ENCODE data around the gene TSPAN4.

The TSPAN4 gene

GRCh38 chr11:829176-829846, 13.3 kb upstream of the TSPAN4 start:
- Histone ChIP-seq H3K18ac (ENCODE audit: low read length) (no peak overlapping the region), H2BK5ac (ENCODE audit: low read length) (no peak overlapping the region), H3K4me1 (ENCODE audit: control insufficient read depth, low read depth, low read length) (peaks cover 11% of the 10 kb centered on the region), H3K9ac (ENCODE audit: low read length) (peak overlapping the region; percentile 70), H3K56ac (ENCODE audit: low read length) (peak overlapping the region; percentile 81), H2AK5ac (ENCODE audit: low read length) (no peak overlapping the region), H3K4ac (ENCODE audit: low read depth, low read length) (no peak overlapping the region), H3K4me3 (ENCODE audit: low read length) (no peak overlapping the region), H3K23ac (ENCODE audit: low read length) (peak overlapping the region; percentile 45), H2BK120ac (ENCODE audit: low read depth, low read length) (no peak overlapping the region), H3K27ac (ENCODE audit: low read depth, low read length) (no peak overlapping the region), H4K5ac (ENCODE audit: low read length) (no peak overlapping the region), H4K8ac (ENCODE audit: low read depth, low read length) (no peak overlapping the region), H3K79me1 (ENCODE audit: low read length) (peaks cover under 1% of the 10 kb centered on the region), H3K27me3 (ENCODE audit: insufficient read depth, low read length, poor library complexity) (peaks cover 3% of the 10 kb centered on the region), H3K79me2 (ENCODE audit: control insufficient read depth, insufficient read depth, low read length) (no peaks in the 10 kb centered on the region), H3K4me2 (ENCODE audit: low read length) (peak overlapping the region; percentile 56), H3K36me3 (ENCODE audit: control insufficient read depth, insufficient read depth, low read length) (no peaks in the 10 kb centered on the region), H2BK15ac (replicated peaks; ENCODE audit: low read depth) (no peak overlapping the region)
- no CpG with 5 or more reads among the region's 40 CpGs for WGBS (ENCODE audit: extremely low coverage, insufficient coverage, low lambda C conversion rate)
- peak; percentile 42 for DNase-seq

- Histone ChIP-seq H3K36me3 (ENCODE audit: control insufficient read depth, insufficient read depth, low read length) (no peaks in the 10 kb centered on the region), H3K27ac (ENCODE audit: low read depth, low read length) (no peak overlapping the region), H3K4me3 (ENCODE audit: low read length) (no peak overlapping the region), H3K79me1 (ENCODE audit: low read length) (peaks cover 2% of the 10 kb centered on the region), H3K9ac (ENCODE audit: low read length) (peak overlapping the region; percentile 70), H3K56ac (ENCODE audit: low read length) (peak overlapping the region; percentile 81), H3K4me1 (ENCODE audit: control insufficient read depth, low read depth, low read length) (peaks cover 11% of the 10 kb centered on the region), H3K27me3 (ENCODE audit: insufficient read depth, low read length, poor library complexity) (peaks cover 3% of the 10 kb centered on the region), H4K8ac (ENCODE audit: low read depth, low read length) (no peak overlapping the region), H3K18ac (ENCODE audit: low read length) (no peak overlapping the region), H2AK5ac (ENCODE audit: low read length) (no peak overlapping the region), H2BK5ac (ENCODE audit: low read length) (no peak overlapping the region), H2BK15ac (replicated peaks; ENCODE audit: low read depth) (no peak overlapping the region), H3K4me2 (ENCODE audit: low read length) (peak overlapping the region; percentile 56), H3K4ac (ENCODE audit: low read depth, low read length) (no peak overlapping the region), H4K5ac (ENCODE audit: low read length) (no peak overlapping the region), H2BK120ac (ENCODE audit: low read depth, low read length) (no peak overlapping the region), H3K79me2 (ENCODE audit: control insufficient read depth, insufficient read depth, low read length) (no peaks in the 10 kb centered on the region), H3K23ac (ENCODE audit: low read length) (peak overlapping the region; percentile 45)
- no CpG with 5 or more reads among the region's 39 CpGs for WGBS (ENCODE audit: extremely low coverage, insufficient coverage, low lambda C conversion rate)
- DNase-seq, result peak; percentile 56
Observed at GRCh38 chr11:829847-830294, 12.8 kb upstream of the TSPAN4 start.

GRCh38 chr11:830295-831117, 12.1 kb upstream of the TSPAN4 start:
- Histone ChIP-seq H3K4ac (ENCODE audit: low read depth, low read length) (no peak overlapping the region), H3K9ac (ENCODE audit: low read length) (peak overlapping the region; percentile 71), H3K18ac (ENCODE audit: low read length) (no peak overlapping the region), H3K27me3 (ENCODE audit: insufficient read depth, low read length, poor library complexity) (peaks cover 3% of the 10 kb centered on the region), H2BK5ac (ENCODE audit: low read length) (no peak overlapping the region), H3K4me2 (ENCODE audit: low read length) (peak overlapping the region; percentile 80), H4K5ac (ENCODE audit: low read length) (no peak overlapping the region), H2BK15ac (replicated peaks; ENCODE audit: low read depth) (no peak overlapping the region), H3K23ac (ENCODE audit: low read length) (peak overlapping the region; percentile 66), H2BK120ac (ENCODE audit: low read depth, low read length) (no peak overlapping the region), H3K27ac (ENCODE audit: low read depth, low read length) (no peak overlapping the region), H3K79me1 (ENCODE audit: low read length) (peaks cover 2% of the 10 kb centered on the region), H4K8ac (ENCODE audit: low read depth, low read length) (no peak overlapping the region), H3K36me3 (ENCODE audit: control insufficient read depth, insufficient read depth, low read length) (no peaks in the 10 kb centered on the region), H2AK5ac (ENCODE audit: low read length) (no peak overlapping the region), H3K4me1 (ENCODE audit: control insufficient read depth, low read depth, low read length) (peaks cover 11% of the 10 kb centered on the region), H3K79me2 (ENCODE audit: control insufficient read depth, insufficient read depth, low read length) (no peaks in the 10 kb centered on the region), H3K4me3 (ENCODE audit: low read length) (no peak overlapping the region), H3K56ac (ENCODE audit: low read length) (peak overlapping the region; percentile 76)
- no CpG with 5 or more reads among the region's 78 CpGs for WGBS (ENCODE audit: extremely low coverage, insufficient coverage, low lambda C conversion rate)
- DNase-seq, result peak; percentile 90

- Histone ChIP-seq H3K56ac (ENCODE audit: low read length) (no peak overlapping the region), H3K4me2 (ENCODE audit: low read length) (no peak overlapping the region), H3K23ac (ENCODE audit: low read length) (no peak overlapping the region), H4K5ac (ENCODE audit: low read length) (no peak overlapping the region), H3K18ac (ENCODE audit: low read length) (no peak overlapping the region), H3K27me3 (ENCODE audit: insufficient read depth, low read length, poor library complexity) (peaks cover 3% of the 10 kb centered on the region), H2AK5ac (ENCODE audit: low read length) (no peak overlapping the region), H3K4me3 (ENCODE audit: low read length) (no peak overlapping the region), H3K9ac (ENCODE audit: low read length) (no peak overlapping the region), H3K27ac (ENCODE audit: low read depth, low read length) (no peak overlapping the region), H4K8ac (ENCODE audit: low read depth, low read length) (no peak overlapping the region), H3K4ac (ENCODE audit: low read depth, low read length) (no peak overlapping the region), H2BK120ac (ENCODE audit: low read depth, low read length) (no peak overlapping the region), H3K4me1 (ENCODE audit: control insufficient read depth, low read depth, low read length) (peaks cover 11% of the 10 kb centered on the region), H2BK5ac (ENCODE audit: low read length) (no peak overlapping the region), H3K79me2 (ENCODE audit: control insufficient read depth, insufficient read depth, low read length) (no peaks in the 10 kb centered on the region), H3K36me3 (ENCODE audit: control insufficient read depth, insufficient read depth, low read length) (no peaks in the 10 kb centered on the region), H2BK15ac (replicated peaks; ENCODE audit: low read depth) (no peak overlapping the region), H3K79me1 (ENCODE audit: low read length) (peaks cover 2% of the 10 kb centered on the region)
- WGBS (ENCODE audit: extremely low coverage, insufficient coverage, low lambda C conversion rate), result no CpG with 5 or more reads among the region's 31 CpGs
- no peak for DNase-seq
Observed at GRCh38 chr11:831118-831864, 11.4 kb upstream of the TSPAN4 start.

GRCh38 chr11:831961-832528, 10.6 kb upstream of the TSPAN4 start:
- no peak overlapping the region for H3K4ac ChIP-seq (ENCODE audit: low read depth, low read length)
- H3K9ac ChIP-seq (ENCODE audit: low read length), result peak overlapping the region; percentile 78
- H2BK15ac ChIP-seq (replicated peaks; ENCODE audit: low read depth), result no peak overlapping the region
- peak overlapping the region; percentile 94 for H3K56ac ChIP-seq (ENCODE audit: low read length)
- H3K27me3 ChIP-seq (ENCODE audit: insufficient read depth, low read length, poor library complexity), result peaks cover 3% of the 10 kb centered on the region
- H4K5ac ChIP-seq (ENCODE audit: low read length), result no peak overlapping the region
- no peak overlapping the region for H2BK120ac ChIP-seq (ENCODE audit: low read depth, low read length)
- no peak overlapping the region for H3K18ac ChIP-seq (ENCODE audit: low read length)
- H3K79me2 ChIP-seq (ENCODE audit: control insufficient read depth, insufficient read depth, low read length), result no peaks in the 10 kb centered on the region
- peak overlapping the region; percentile 89 for H3K23ac ChIP-seq (ENCODE audit: low read length)
- peaks cover 11% of the 10 kb centered on the region for H3K4me1 ChIP-seq (ENCODE audit: control insufficient read depth, low read depth, low read length)
- H3K4me2 ChIP-seq (ENCODE audit: low read length), result peak overlapping the region; percentile 46
- H3K4me3 ChIP-seq (ENCODE audit: low read length), result peak overlapping the region; percentile 34
- H3K36me3 ChIP-seq (ENCODE audit: control insufficient read depth, insufficient read depth, low read length), result no peaks in the 10 kb centered on the region
- H3K79me1 ChIP-seq (ENCODE audit: low read length), result peaks cover 2% of the 10 kb centered on the region
- DNase-seq, result no peak
- no peak overlapping the region for H3K27ac ChIP-seq (ENCODE audit: low read depth, low read length)
- no peak overlapping the region for H2AK5ac ChIP-seq (ENCODE audit: low read length)
- H4K8ac ChIP-seq (ENCODE audit: low read depth, low read length), result no peak overlapping the region
- no CpG with 5 or more reads among the region's 23 CpGs for WGBS (ENCODE audit: extremely low coverage, insufficient coverage, low lambda C conversion rate)
- no peak overlapping the region for H2BK5ac ChIP-seq (ENCODE audit: low read length)

Measured in mesendoderm (in vitro differentiated cells).